CD4-positive, alpha-beta T cell treated with Interleukin-21 for 1 hour (primary cell): ENCODE measurements around the gene CYP2R1.
"Not testable (repeated sequence)": the region's sequence is repeated elsewhere in the genome, so short reads cannot be mapped to it uniquely, and the experiment has no call there.

Experiments used
- DNase-seq: peaks from one replicate; pipeline ENCODE4 v3.0.0-alpha.2; 2020

The CYP2R1 gene

GRCh38 chr11:14891143-14892035, 642 bp downstream of the CYP2R1 start:
- DNase-seq, result peak; percentile 91

- DNase-seq, result no peak
Observed at GRCh38 chr11:14886513-14886912, 5.5 kb downstream of the CYP2R1 start.

GRCh38 chr11:14884667-14885273, 7.3 kb downstream of the CYP2R1 start:
- no peak for DNase-seq

GRCh38 chr11:14883683-14884082, 8.3 kb downstream of the CYP2R1 start:
- not testable (repeated sequence) for DNase-seq

- DNase-seq, result no peak
Observed at GRCh38 chr11:14882196-14882595, 9.8 kb downstream of the CYP2R1 start.

- no peak for DNase-seq
Observed at GRCh38 chr11:14881576-14882193, 10.3 kb downstream of the CYP2R1 start.

GRCh38 chr11:14875163-14875562, 16.9 kb downstream of the CYP2R1 start:
- no peak for DNase-seq

- DNase-seq, result no peak
Observed at GRCh38 chr11:14873632-14874031, 18.4 kb downstream of the CYP2R1 start.

GRCh38 chr11:14872032-14872431, 20.0 kb downstream of the CYP2R1 start:
- DNase-seq, result no peak

GRCh38 chr11:14863775-14864174, 28.3 kb downstream of the CYP2R1 start:
- not testable (repeated sequence) for DNase-seq

- DNase-seq, result no peak
Observed at GRCh38 chr11:14861680-14862079, 30.4 kb downstream of the CYP2R1 start.

GRCh38 chr11:14860511-14860910, 31.5 kb downstream of the CYP2R1 start:
- DNase-seq, result no peak

GRCh38 chr11:14858404-14858803, 33.6 kb downstream of the CYP2R1 start:
- no peak for DNase-seq

GRCh38 chr11:14857621-14858020, 34.4 kb downstream of the CYP2R1 start:
- no peak for DNase-seq

- DNase-seq, result no peak
Observed at GRCh38 chr11:14855890-14856289, 36.1 kb downstream of the CYP2R1 start.

GRCh38 chr11:14854057-14854456, 38.0 kb downstream of the CYP2R1 start:
- no peak for DNase-seq

- no peak for DNase-seq
Observed at GRCh38 chr11:14852571-14853177, 39.4 kb downstream of the CYP2R1 start.

- DNase-seq, result no peak
Observed at GRCh38 chr11:14842002-14842401, 50.0 kb downstream of the CYP2R1 start.

- DNase-seq, result no peak
Observed at GRCh38 chr11:14835496-14836492, 56.2 kb downstream of the CYP2R1 start.
